Endodermal cell (in vitro differentiated cells): ENCODE results near the gene PDLIM5. TPM values are rescaled to one million over a fixed set of nuclear protein-coding genes. Genes with fewer than 3 reads are reported as not detected.
A peak's percentile ranks its signal among the peaks of the same experiment; 100 is the strongest.

ENCODE experiments used
- DNase-seq: peaks from one replicate; pipeline ENCODE4 v3.0.0-alpha.2; 2017
- H3K27ac ChIP-seq: 2 replicates; pipeline ENCODE4 v1.5.1; 2013; ENCODE audit warnings: mild to moderate bottlenecking, low read depth, low read length, moderate library complexity
- H3K27me3 ChIP-seq: 2 replicates; pipeline ENCODE4 v1.6.1; 2013; ENCODE audit warnings: mild to moderate bottlenecking, low read length, moderate library complexity; ENCODE audit not compliant: insufficient read depth, control insufficient read depth, poor library complexity, severe bottlenecking
- H3K36me3 ChIP-seq: 2 replicates; pipeline ENCODE4 v1.7.0; 2013; ENCODE audit warnings: mild to moderate bottlenecking, low read length, moderate library complexity; ENCODE audit not compliant: control insufficient read depth, insufficient read depth
- H3K4me1 ChIP-seq: one replicate; pipeline ENCODE4 v1.7.0; 2013; ENCODE audit warnings: low read length; ENCODE audit not compliant: control insufficient read depth, insufficient read depth
- H3K4me3 ChIP-seq: 2 replicates; pipeline ENCODE4 v1.5.1; 2013; ENCODE audit warnings: mild to moderate bottlenecking, low read length, moderate library complexity
- H3K9ac ChIP-seq: 2 replicates; pipeline ENCODE4 v1.6.1; 2013; ENCODE audit warnings: mild to moderate bottlenecking, low read length, moderate library complexity; ENCODE audit not compliant: poor library complexity, severe bottlenecking; ENCODE audit errors: extremely low read depth
- H3K9me3 ChIP-seq: 2 replicates; pipeline ENCODE4 v1.6.1; 2013; ENCODE audit warnings: mild to moderate bottlenecking, low read length, moderate library complexity; ENCODE audit not compliant: control insufficient read depth
- H3K27ac Mint-ChIP-seq: 2 replicates; pipeline ENCODE4 v1.8.0; 2020; ENCODE audit warnings: mixed read lengths
- H3K27me3 Mint-ChIP-seq: 2 replicates; pipeline ENCODE4 v1.8.0; 2021; ENCODE audit warnings: mild to moderate bottlenecking, mixed read lengths; ENCODE audit not compliant: insufficient read depth
- H3K36me3 Mint-ChIP-seq: 2 replicates; pipeline ENCODE4 v1.8.0; 2020; ENCODE audit warnings: low read depth, mixed read lengths
- H3K4me1 Mint-ChIP-seq: 2 replicates; pipeline ENCODE4 v1.8.0; 2020; ENCODE audit warnings: mixed read lengths
- H3K4me3 Mint-ChIP-seq: 2 replicates; pipeline ENCODE4 v1.8.0; 2020; ENCODE audit warnings: mild to moderate bottlenecking, moderate library complexity, mixed read lengths
- H3K9me3 Mint-ChIP-seq: 2 replicates; pipeline ENCODE4 v1.8.0; 2020; ENCODE audit warnings: mild to moderate bottlenecking, mixed read lengths
- CTCF ChIP-seq: fragments of 200-600 bp; sonication (generic); conservative IDR thresholded peaks from 2 replicates; pipeline ENCODE4 v1.5.0; 2021; ENCODE audit warnings: antibody characterized with exemption, mild to moderate bottlenecking
- WGBS, 2 experiments: methylation state at CpG; one replicate each; pipeline versions ENCODE4 v1.1.5 to v1.1.7; 2013; ENCODE audit warnings: missing lambda C conversion rate in 2 of 2, mixed read lengths in 1 of 2; ENCODE audit not compliant: insufficient coverage in 1 of 2, insufficient read length in 1 of 2; 5-methylcytosine and 5-hydroxymethylcytosine counted together
- total RNA-seq, 2 donors: library from RNA; stranded (reverse); fragmentation: NEBNext Ultra II Directional in 1 of 2; extraction: Animal tissue kit (Norgen Biotek cat#: 25700) in 1 of 2; gene quantifications; 2 replicates in 1 of 2; 3 replicates in 1 of 2; pipeline ENCODE4 v1.2.1, GENCODE V29; 2021

Gene PDLIM5
- total RNA-seq, 2 donors from 2014 or later = 91.0 to 149 TPM

- H3K36me3 Mint-ChIP-seq = peaks cover 11% of the 10 kb centered on the region
- no peak overlapping the region for H3K27ac ChIP-seq
- WGBS, 2 experiments = 50% methylated on average over 1 of the region's 1 CpG; no CpG with 5 or more reads in 1 of the 2 experiments
Observed at GRCh38 chr4:94613248-94613647, 161.5 kb downstream of the PDLIM5 start.

GRCh38 chr4:94615451-94615850 is 163.7 kb downstream of the PDLIM5 start:
- Histone ChIP-seq H3K9me3 (no peaks in the 10 kb centered on the region), H3K27me3 (no peaks in the 10 kb centered on the region), H3K36me3 (peaks cover 32% of the 10 kb centered on the region), H3K9ac (no peak overlapping the region), H3K4me3 (no peak overlapping the region), H3K27ac (no peak overlapping the region), H3K4me1 (peaks cover 3% of the 10 kb centered on the region)
- Mint-ChIP-seq H3K4me1 (peaks cover 3% of the 10 kb centered on the region), H3K4me3 (no peak overlapping the region), H3K27ac (no peak overlapping the region), H3K27me3 (no peaks in the 10 kb centered on the region), H3K9me3 (no peaks in the 10 kb centered on the region), H3K36me3 (peaks cover 26% of the 10 kb centered on the region)
- 82 to 92% methylated on average over 2 to 4 of the region's 4 CpGs for WGBS, 2 experiments
- no peak for TF ChIP-seq CTCF
- no peak for DNase-seq

More at GRCh38 chr4:94613248-94613647, 161.5 kb downstream of the PDLIM5 start:
- H3K27ac Mint-ChIP-seq = no peak overlapping the region
- no peak for TF ChIP-seq CTCF
- peaks cover 3% of the 10 kb centered on the region for H3K4me1 Mint-ChIP-seq
- no peaks in the 10 kb centered on the region for H3K9me3 Mint-ChIP-seq
- no peak overlapping the region for H3K4me3 ChIP-seq
- no peaks in the 10 kb centered on the region for H3K27me3 Mint-ChIP-seq
- peaks cover 29% of the 10 kb centered on the region for H3K36me3 ChIP-seq
- H3K4me3 Mint-ChIP-seq = no peak overlapping the region
- H3K9me3 ChIP-seq = no peaks in the 10 kb centered on the region
- DNase-seq = no peak
- H3K9ac ChIP-seq = no peak overlapping the region
- H3K27me3 ChIP-seq = no peaks in the 10 kb centered on the region
- H3K4me1 ChIP-seq = peaks cover 3% of the 10 kb centered on the region

- no peaks in the 10 kb centered on the region for H3K27me3 Mint-ChIP-seq
- 27 to 44% methylated on average over 5 to 6 of the region's 6 CpGs for WGBS, 2 experiments
Observed at GRCh38 chr4:94621491-94622080, 169.8 kb downstream of the PDLIM5 start.

More at GRCh38 chr4:94621491-94622080, 169.8 kb downstream of the PDLIM5 start:
- no peak overlapping the region for H3K4me3 Mint-ChIP-seq
- H3K4me3 ChIP-seq = no peak overlapping the region
- no peaks in the 10 kb centered on the region for H3K27me3 ChIP-seq
- no peaks in the 10 kb centered on the region for H3K9me3 Mint-ChIP-seq
- peaks cover 39% of the 10 kb centered on the region for H3K36me3 Mint-ChIP-seq
- peaks cover 7% of the 10 kb centered on the region for H3K4me1 Mint-ChIP-seq
- no peak overlapping the region for H3K9ac ChIP-seq
- no peak overlapping the region for H3K27ac ChIP-seq
- peaks cover 56% of the 10 kb centered on the region for H3K36me3 ChIP-seq
- no peak for DNase-seq
- TF ChIP-seq CTCF = peak; percentile 92
- no peak overlapping the region for H3K27ac Mint-ChIP-seq
- no peaks in the 10 kb centered on the region for H3K4me1 ChIP-seq
- H3K9me3 ChIP-seq = no peaks in the 10 kb centered on the region
